Measurements from ENCODE around the gene TUFM.

DNA sequence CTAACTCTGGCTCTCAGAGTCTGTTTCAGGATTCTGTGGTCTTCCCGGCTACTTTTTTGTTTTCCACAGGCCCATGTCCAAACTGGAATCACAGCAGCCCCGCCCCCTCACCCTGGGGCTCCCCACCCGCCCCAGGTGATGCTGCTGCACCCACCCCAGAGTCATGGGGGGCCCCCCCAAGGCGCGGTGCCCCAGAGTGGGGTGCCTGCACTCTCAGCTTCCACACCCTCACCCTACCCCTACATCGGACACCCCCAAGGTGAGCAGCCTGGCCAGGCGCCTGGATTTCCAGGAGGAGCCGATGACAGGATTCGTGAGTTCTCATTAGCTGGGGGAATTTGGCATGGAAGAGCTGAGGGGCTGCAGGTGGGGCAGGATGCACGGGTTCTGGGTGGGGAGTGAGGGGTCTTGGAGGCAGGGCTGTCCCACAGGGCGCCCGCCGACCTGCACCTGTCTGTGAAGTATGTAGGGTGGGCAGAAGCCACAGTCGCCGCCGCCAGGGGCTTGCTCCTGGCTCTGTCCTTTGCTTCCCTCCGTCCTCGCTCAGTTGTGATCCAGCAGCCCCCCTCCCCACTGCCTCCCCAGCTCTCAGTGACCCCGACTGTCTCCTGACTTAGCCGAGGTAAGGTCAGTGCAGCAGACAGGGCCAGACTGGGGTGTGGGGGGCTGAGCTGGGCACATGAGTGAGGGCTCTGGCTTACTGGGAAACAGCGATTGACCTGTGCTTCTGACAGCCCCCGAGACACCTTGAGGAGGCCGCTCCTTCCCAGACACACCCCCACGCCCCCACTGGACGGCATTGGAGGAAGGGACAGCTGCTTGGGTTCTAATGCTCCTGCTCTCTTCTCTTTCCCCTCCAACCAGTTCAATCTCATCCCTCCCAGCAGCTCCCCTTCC, 10.0 kb downstream of the TUFM start:
- TF ChIP-seq, protein P1, sequence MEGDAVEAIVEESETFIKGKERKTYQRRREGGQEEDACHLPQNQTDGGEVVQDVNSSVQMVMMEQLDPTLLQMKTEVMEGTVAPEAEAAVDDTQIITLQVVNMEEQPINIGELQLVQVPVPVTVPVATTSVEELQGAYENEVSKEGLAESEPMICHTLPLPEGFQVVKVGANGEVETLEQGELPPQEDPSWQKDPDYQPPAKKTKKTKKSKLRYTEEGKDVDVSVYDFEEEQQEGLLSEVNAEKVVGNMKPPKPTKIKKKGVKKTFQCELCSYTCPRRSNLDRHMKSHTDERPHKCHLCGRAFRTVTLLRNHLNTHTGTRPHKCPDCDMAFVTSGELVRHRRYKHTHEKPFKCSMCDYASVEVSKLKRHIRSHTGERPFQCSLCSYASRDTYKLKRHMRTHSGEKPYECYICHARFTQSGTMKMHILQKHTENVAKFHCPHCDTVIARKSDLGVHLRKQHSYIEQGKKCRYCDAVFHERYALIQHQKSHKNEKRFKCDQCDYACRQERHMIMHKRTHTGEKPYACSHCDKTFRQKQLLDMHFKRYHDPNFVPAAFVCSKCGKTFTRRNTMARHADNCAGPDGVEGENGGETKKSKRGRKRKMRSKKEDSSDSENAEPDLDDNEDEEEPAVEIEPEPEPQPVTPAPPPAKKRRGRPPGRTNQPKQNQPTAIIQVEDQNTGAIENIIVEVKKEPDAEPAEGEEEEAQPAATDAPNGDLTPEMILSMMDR (conservative IDR thresholded peaks at IDR 0.05 in 1 of 2, IDR thresholded peaks at IDR 0.05 in 1 of 2; ENCODE audit: low read depth in 1 of 2, low read length in 2 of 2) = no peak
- TF ChIP-seq EZH2 (IDR thresholded peaks at IDR 0.05; ENCODE audit: low read length, missing control alignments) = no peak
